Stimulated activated CD4-positive, alpha-beta T cell treated with anti-CD3 and anti-CD28 coated beads, TNF-alpha, amount 100 ng/mL, for 24 hours (primary cell): Measurements from ENCODE around the gene RPRD1A.
"Not testable (repeated sequence)": the region's sequence is repeated elsewhere in the genome, so short reads cannot be mapped to it uniquely, and the experiment has no call there.

Experiments used
- DNase-seq, 3 experiments: peaks; one replicate each; pipeline ENCODE4 v3.0.0-alpha.2; 2020; ENCODE audit warnings: low read depth in 3 of 3

RPRD1A gene

GRCh38 chr18:36031903-36032302 is 35.5 kb downstream of the RPRD1A start:
- DNase-seq = no peak

GRCh38 chr18:36031407-36031806 is 36.0 kb downstream of the RPRD1A start:
- no peak for DNase-seq

GRCh38 chr18:36028859-36029258 is 38.5 kb downstream of the RPRD1A start:
- no peak for DNase-seq

- DNase-seq = no peak
These were observed 42.3 kb downstream of the RPRD1A start for GRCh38 chr18:36025025-36025424.

- DNase-seq = not testable (repeated sequence)
These were observed 43.1 kb downstream of the RPRD1A start for GRCh38 chr18:36024241-36024640.

- DNase-seq = no peak
These were observed 44.0 kb downstream of the RPRD1A start for GRCh38 chr18:36023336-36023735.

GRCh38 chr18:36020174-36020711 is 47.1 kb downstream of the RPRD1A start:
- no peak for DNase-seq

- no peak for DNase-seq
These were observed 50.1 kb downstream of the RPRD1A start for GRCh38 chr18:36017232-36017631.

GRCh38 chr18:36015629-36016028 is 51.7 kb downstream of the RPRD1A start:
- no peak for DNase-seq

GRCh38 chr18:36012891-36013290 is 54.5 kb downstream of the RPRD1A start:
- no peak for DNase-seq

- DNase-seq = no peak
These were observed 58.1 kb downstream of the RPRD1A start for GRCh38 chr18:36009214-36009613.

GRCh38 chr18:36006997-36007396 is 60.4 kb downstream of the RPRD1A start:
- no peak for DNase-seq

GRCh38 chr18:35999925-36000324 is 67.4 kb downstream of the RPRD1A start:
- DNase-seq = no peak

GRCh38 chr18:35998967-35999366 is 68.4 kb downstream of the RPRD1A start:
- no peak for DNase-seq

GRCh38 chr18:35993013-35993412 is 74.3 kb downstream of the RPRD1A start:
- DNase-seq = no peak

- no peak for DNase-seq
These were observed 75.7 kb downstream of the RPRD1A start for GRCh38 chr18:35991696-35992095.

GRCh38 chr18:35983818-35984217 is 83.5 kb downstream of the RPRD1A start:
- no peak for DNase-seq

GRCh38 chr18:35983147-35983546 is 84.2 kb downstream of the RPRD1A start:
- no peak for DNase-seq

- DNase-seq = no peak
These were observed 84.8 kb downstream of the RPRD1A start for GRCh38 chr18:35982409-35983114.

GRCh38 chr18:35979112-35979511 is 88.2 kb downstream of the RPRD1A start:
- no peak for DNase-seq

- DNase-seq = no peak
These were observed 93.2 kb downstream of the RPRD1A start for GRCh38 chr18:35974181-35974580.

- DNase-seq = no peak
These were observed 93.7 kb downstream of the RPRD1A start for GRCh38 chr18:35973650-35974049.

- peak; percentile 90 to 93 (median 91) for DNase-seq
These were observed 95.0 kb downstream of the RPRD1A start, which contains the start of gene RMP24 for GRCh38 chr18:35972197-35973000. Gene RMP24, plus strand, starts transcription at chr18:35972679.
